Urinary bladder (tissue), 4 donors: ENCODE data around the gene SLC25A21. TPM values are rescaled to one million over a fixed set of nuclear protein-coding genes. Genes with fewer than 3 reads are reported as not detected.

ENCODE experiments used
- DNase-seq: peaks from one replicate; pipeline ENCODE4 v3.0.0-alpha.2; 2015; ENCODE audit errors: extremely low spot score
- H3K27ac ChIP-seq: one replicate; pipeline ENCODE4 v1.5.1; 2013; ENCODE audit warnings: low read depth, mild to moderate bottlenecking, moderate library complexity
- H3K36me3 ChIP-seq: one replicate; pipeline ENCODE4 v1.6.1; 2013; ENCODE audit warnings: mild to moderate bottlenecking, moderate library complexity; ENCODE audit not compliant: insufficient read depth
- H3K4me1 ChIP-seq: one replicate; pipeline ENCODE4 v1.6.1; 2013; ENCODE audit warnings: mild to moderate bottlenecking, moderate library complexity; ENCODE audit not compliant: insufficient read depth
- H3K4me3 ChIP-seq: one replicate; pipeline ENCODE4 v1.5.1; 2013; ENCODE audit warnings: low read depth, low read length
- WGBS: extraction: QIAGEN DNeasy Blood & Tissue Kit; methylation state at CpG from one replicate; pipeline ENCODE4 v1.1.7; 2013; 5-methylcytosine and 5-hydroxymethylcytosine counted together
- polyA plus RNA-seq: library from polyadenylated mRNA; stranded (reverse); fragments of 200-250 nt; gene quantifications from one replicate; pipeline ENCODE4 v1.2.3, GENCODE V29; 2013
- total RNA-seq: library from RNA; depleted of rRNA; stranded (reverse); fragments of >200 nt; gene quantifications from one replicate; pipeline ENCODE4 v1.2.3, GENCODE V29; 2014
- donor health status: healthy with polysubstance abuse.
- donor health status: healthy.

SLC25A21 gene
- total and polyA plus RNA-seq, 2 donors = 0.72 to 1.8 TPM

- H3K4me3 ChIP-seq = no peak overlapping the region
- no peaks in the 10 kb centered on the region for H3K4me1 ChIP-seq
- WGBS = 88% methylated on average over 5 of the region's 5 CpGs
- H3K36me3 ChIP-seq = no peaks in the 10 kb centered on the region
- no peak for DNase-seq
- H3K27ac ChIP-seq = no peak overlapping the region
Measured at GRCh38 chr14:37023875-37024565, 148.4 kb downstream of the SLC25A21 start.

- H3K27ac ChIP-seq = no peak overlapping the region
- H3K36me3 ChIP-seq = no peaks in the 10 kb centered on the region
- no peak overlapping the region for H3K4me3 ChIP-seq
- H3K4me1 ChIP-seq = no peaks in the 10 kb centered on the region
- no peak for DNase-seq
- whole genome bisulfite sequencing = 53% methylated on average over 1 of the region's 1 CpG
Measured at GRCh38 chr14:37021390-37021789, 151.0 kb downstream of the SLC25A21 start.

GRCh38 chr14:37019488-37019887, 152.9 kb downstream of the SLC25A21 start:
- Histone ChIP-seq H3K36me3 (no peaks in the 10 kb centered on the region), H3K4me3 (no peak overlapping the region), H3K27ac (no peak overlapping the region), H3K4me1 (no peaks in the 10 kb centered on the region)
- 71% methylated on average over 1 of the region's 1 CpG for WGBS
- DNase-seq = no peak

GRCh38 chr14:37018571-37019240, 153.7 kb downstream of the SLC25A21 start:
- H3K4me1 ChIP-seq = no peaks in the 10 kb centered on the region
- 87% methylated on average over 3 of the region's 3 CpGs for WGBS
- no peak overlapping the region for H3K4me3 ChIP-seq
- no peak for DNase-seq
- no peaks in the 10 kb centered on the region for H3K36me3 ChIP-seq
- no peak overlapping the region for H3K27ac ChIP-seq

- Histone ChIP-seq H3K27ac (no peak overlapping the region), H3K36me3 (no peaks in the 10 kb centered on the region), H3K4me3 (no peak overlapping the region), H3K4me1 (no peaks in the 10 kb centered on the region)
- WGBS = 26% methylated on average over 4 of the region's 4 CpGs
- no peak for DNase-seq
Measured at GRCh38 chr14:37013078-37013477, 159.3 kb downstream of the SLC25A21 start.

- H3K27ac ChIP-seq = no peak overlapping the region
- no peaks in the 10 kb centered on the region for H3K36me3 ChIP-seq
- no peak for DNase-seq
- no peak overlapping the region for H3K4me3 ChIP-seq
- no peaks in the 10 kb centered on the region for H3K4me1 ChIP-seq
- 46% methylated on average over 1 of the region's 1 CpG for WGBS
Measured at GRCh38 chr14:36998686-36999085, 173.7 kb downstream of the SLC25A21 start.

GRCh38 chr14:36997843-36998242, 174.6 kb downstream of the SLC25A21 start:
- DNase-seq = no peak
- Histone ChIP-seq H3K36me3 (no peaks in the 10 kb centered on the region), H3K4me3 (no peak overlapping the region), H3K4me1 (no peaks in the 10 kb centered on the region), H3K27ac (no peak overlapping the region)
- 33% methylated on average over 4 of the region's 4 CpGs for WGBS

- Histone ChIP-seq H3K4me3 (no peak overlapping the region), H3K27ac (no peak overlapping the region), H3K4me1 (no peaks in the 10 kb centered on the region), H3K36me3 (no peaks in the 10 kb centered on the region)
- no peak for DNase-seq
- WGBS = 92% methylated on average over 5 of the region's 5 CpGs
Measured at GRCh38 chr14:36996857-36997590, 175.4 kb downstream of the SLC25A21 start.

- Histone ChIP-seq H3K4me3 (no peak overlapping the region), H3K36me3 (no peaks in the 10 kb centered on the region), H3K27ac (no peak overlapping the region), H3K4me1 (no peaks in the 10 kb centered on the region)
- 80% methylated on average over 4 of the region's 4 CpGs for WGBS
- no peak for DNase-seq
Measured at GRCh38 chr14:36996133-36996856, 176.1 kb downstream of the SLC25A21 start.

- WGBS = 66% methylated on average over 3 of the region's 3 CpGs
- no peak for DNase-seq
- no peaks in the 10 kb centered on the region for H3K4me1 ChIP-seq
- H3K27ac ChIP-seq = no peak overlapping the region
- no peaks in the 10 kb centered on the region for H3K36me3 ChIP-seq
- no peak overlapping the region for H3K4me3 ChIP-seq
Measured at GRCh38 chr14:36989806-36990205, 182.6 kb downstream of the SLC25A21 start.

GRCh38 chr14:36988989-36989388, 183.4 kb downstream of the SLC25A21 start:
- 95% methylated on average over 1 of the region's 1 CpG for WGBS
- no peak for DNase-seq
- no peak overlapping the region for H3K27ac ChIP-seq
- no peaks in the 10 kb centered on the region for H3K36me3 ChIP-seq
- H3K4me3 ChIP-seq = no peak overlapping the region
- H3K4me1 ChIP-seq = no peaks in the 10 kb centered on the region

GRCh38 chr14:36988568-36988967, 183.8 kb downstream of the SLC25A21 start:
- no peak overlapping the region for H3K27ac ChIP-seq
- no peak for DNase-seq
- no peaks in the 10 kb centered on the region for H3K36me3 ChIP-seq
- WGBS = 62% methylated on average over 1 of the region's 1 CpG
- H3K4me1 ChIP-seq = no peaks in the 10 kb centered on the region
- no peak overlapping the region for H3K4me3 ChIP-seq

- H3K4me3 ChIP-seq = no peak overlapping the region
- 86% methylated on average over 2 of the region's 2 CpGs for WGBS
- no peak for DNase-seq
- H3K4me1 ChIP-seq = no peaks in the 10 kb centered on the region
- no peak overlapping the region for H3K27ac ChIP-seq
- H3K36me3 ChIP-seq = no peaks in the 10 kb centered on the region
Measured at GRCh38 chr14:36986407-36986806, 186.0 kb downstream of the SLC25A21 start.
